Germinal center (tissue), 1 donor: ENCODE measurements around the gene MRPL28.
"Not testable (repeated sequence)": the region's sequence is repeated elsewhere in the genome, so short reads cannot be mapped to it uniquely, and the experiment has no call there.

Source experiments
- DNase-seq: peaks from one replicate; pipeline ENCODE4 v3.0.0; 2012; ENCODE audit warnings: mixed read lengths, low spot score

Gene MRPL28

GRCh38 chr16:389352-389751 lies 19.0 kb upstream of the MRPL28 start:
- DNase-seq: no peak

GRCh38 chr16:387761-388666 lies 17.7 kb upstream of the MRPL28 start:
- DNase-seq: not testable (repeated sequence)

- DNase-seq: no peak
Measured at GRCh38 chr16:386641-387156, 16.4 kb upstream of the MRPL28 start.

GRCh38 chr16:383326-384051 lies 13.2 kb upstream of the MRPL28 start:
- DNase-seq: peak; percentile 76

GRCh38 chr16:381789-382717 lies 11.7 kb upstream of the MRPL28 start, which contains the start of gene PGAP6:
Gene PGAP6, minus strand, starts transcription at chr16:381978. Its CDS starts 157 bp downstream, at chr16:381821.
- DNase-seq: peak; percentile 88

GRCh38 chr16:381012-381788 lies 10.9 kb upstream of the MRPL28 start:
- no peak for DNase-seq

GRCh38 chr16:380762-381011 lies 10.3 kb upstream of the MRPL28 start:
- DNase-seq: no peak

GRCh38 chr16:379961-380761 lies 9.8 kb upstream of the MRPL28 start:
- no peak for DNase-seq

- DNase-seq: no peak
Measured at GRCh38 chr16:379183-379960, 9.0 kb upstream of the MRPL28 start.

- DNase-seq: no peak
Measured at GRCh38 chr16:378821-379182, 8.5 kb upstream of the MRPL28 start.

GRCh38 chr16:378113-378820 lies 7.9 kb upstream of the MRPL28 start:
- DNase-seq: not testable (repeated sequence)

GRCh38 chr16:377419-377951 lies 7.1 kb upstream of the MRPL28 start:
- no peak for DNase-seq

GRCh38 chr16:376817-377418 lies 6.6 kb upstream of the MRPL28 start:
- DNase-seq: no peak

- DNase-seq: no peak
Measured at GRCh38 chr16:375927-376816, 5.8 kb upstream of the MRPL28 start.

- DNase-seq: no peak
Measured at GRCh38 chr16:375212-375611, 4.9 kb upstream of the MRPL28 start.

GRCh38 chr16:374616-374926 lies 4.2 kb upstream of the MRPL28 start:
- DNase-seq: no peak

GRCh38 chr16:373848-374615 lies 3.7 kb upstream of the MRPL28 start:
- no peak for DNase-seq
